Upper lobe of left lung (tissue), 4 donors: Measurements from ENCODE around the gene ADAP1.

ENCODE experiments used
- POLR2A ChIP-seq, 4 donors: fragments of 450-650 bp; IDR thresholded peaks; one replicate each; pipeline ENCODE4 v1.5.1; 2016 to 2017; ENCODE audit warnings: antibody characterized with exemption in 4 of 4, mild to moderate bottlenecking in 2 of 4
- TF ChIP-seq, protein P1 (sequence below), 6 experiments: fragments of 450-650 bp in 4 of 6; fragments of 200-600 bp in 2 of 6; sonication (generic) in 2 of 6; IDR thresholded peaks; one replicate each; pipeline ENCODE4 v1.5.1; 2016 to 2019; ENCODE audit warnings: antibody characterized with exemption in 6 of 6

DNA sequence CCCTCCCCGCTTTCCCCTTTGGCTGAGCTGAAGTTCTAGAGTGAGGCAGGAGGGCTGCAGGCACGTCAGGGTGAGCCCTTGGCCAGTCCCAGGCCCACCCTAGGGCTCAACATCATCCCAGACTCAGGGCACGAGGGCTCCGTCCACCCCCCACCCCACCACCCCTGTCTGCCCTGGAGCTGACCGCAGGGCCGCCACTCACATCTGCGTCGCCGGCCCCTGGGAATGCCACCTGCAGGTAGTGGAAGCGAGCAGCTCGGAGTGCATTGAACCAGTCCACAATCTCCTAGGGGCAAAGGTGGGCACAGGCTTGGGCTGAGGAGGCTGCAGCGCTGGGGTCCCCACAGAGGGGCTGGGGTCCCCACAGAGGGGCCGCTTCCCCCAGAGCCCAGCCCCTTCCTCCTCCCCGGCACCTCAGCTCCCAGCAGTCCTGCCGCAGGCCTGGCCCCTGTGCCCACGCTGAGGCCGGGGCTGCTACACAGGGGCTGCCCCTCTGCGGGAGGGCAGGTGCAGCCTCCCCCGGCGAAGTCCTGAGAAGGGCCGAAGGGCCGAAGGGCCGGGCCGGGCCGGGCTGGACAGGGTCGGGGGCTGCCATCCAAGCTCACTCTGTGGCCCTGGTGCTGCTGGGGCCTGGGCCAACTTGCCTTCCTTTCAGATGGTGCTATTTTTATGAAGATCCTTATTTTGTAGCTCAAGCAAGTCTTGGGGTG, 54.0 kb downstream of the ADAP1 start:
- TF ChIP-seq POLR2A (IDR thresholded peaks at IDR 0.05): no peak
- TF ChIP-seq, protein P1, sequence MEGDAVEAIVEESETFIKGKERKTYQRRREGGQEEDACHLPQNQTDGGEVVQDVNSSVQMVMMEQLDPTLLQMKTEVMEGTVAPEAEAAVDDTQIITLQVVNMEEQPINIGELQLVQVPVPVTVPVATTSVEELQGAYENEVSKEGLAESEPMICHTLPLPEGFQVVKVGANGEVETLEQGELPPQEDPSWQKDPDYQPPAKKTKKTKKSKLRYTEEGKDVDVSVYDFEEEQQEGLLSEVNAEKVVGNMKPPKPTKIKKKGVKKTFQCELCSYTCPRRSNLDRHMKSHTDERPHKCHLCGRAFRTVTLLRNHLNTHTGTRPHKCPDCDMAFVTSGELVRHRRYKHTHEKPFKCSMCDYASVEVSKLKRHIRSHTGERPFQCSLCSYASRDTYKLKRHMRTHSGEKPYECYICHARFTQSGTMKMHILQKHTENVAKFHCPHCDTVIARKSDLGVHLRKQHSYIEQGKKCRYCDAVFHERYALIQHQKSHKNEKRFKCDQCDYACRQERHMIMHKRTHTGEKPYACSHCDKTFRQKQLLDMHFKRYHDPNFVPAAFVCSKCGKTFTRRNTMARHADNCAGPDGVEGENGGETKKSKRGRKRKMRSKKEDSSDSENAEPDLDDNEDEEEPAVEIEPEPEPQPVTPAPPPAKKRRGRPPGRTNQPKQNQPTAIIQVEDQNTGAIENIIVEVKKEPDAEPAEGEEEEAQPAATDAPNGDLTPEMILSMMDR (IDR thresholded peaks at IDR 0.05): no peak
